Mesothelial cell of epicardium (in vitro differentiated cells): Measurements from ENCODE around the gene FAM25A. TPM values are rescaled to one million over a fixed set of nuclear protein-coding genes. Genes with fewer than 3 reads are reported as not detected.
"Not testable (repeated sequence)": the region's sequence is repeated elsewhere in the genome, so short reads cannot be mapped to it uniquely, and the experiment has no call there.

Source experiments
- DNase-seq, 2 experiments: peaks; one replicate each; pipeline ENCODE4 v3.0.0; 2021; ENCODE audit warnings: low spot score in 2 of 2; ENCODE audit not compliant: unreplicated experiment in 2 of 2
- H3K27ac Mint-ChIP-seq: 2 replicates; pipeline ENCODE4 v1.8.0; 2021; ENCODE audit warnings: mixed read lengths
- H3K27me3 Mint-ChIP-seq: 2 replicates; pipeline ENCODE4 v1.8.0; 2021; ENCODE audit warnings: low read depth, mixed read lengths
- H3K36me3 Mint-ChIP-seq: 2 replicates; pipeline ENCODE4 v1.8.0; 2021; ENCODE audit warnings: mixed read lengths
- H3K4me1 Mint-ChIP-seq: 2 replicates; pipeline ENCODE4 v1.8.0; 2021; ENCODE audit warnings: mixed read lengths
- H3K4me3 Mint-ChIP-seq: 2 replicates; pipeline ENCODE4 v1.8.0; 2021; ENCODE audit warnings: mild to moderate bottlenecking, moderate library complexity, mixed read lengths
- H3K9me3 Mint-ChIP-seq: 2 replicates; pipeline ENCODE4 v1.8.0; 2021; ENCODE audit warnings: mixed read lengths
- CTCF ChIP-seq: fragments of 200-600 bp; sonication (generic); IDR thresholded peaks from one replicate; pipeline ENCODE4 v1.5.0; 2021; ENCODE audit warnings: antibody characterized with exemption; ENCODE audit not compliant: unreplicated experiment
- total RNA-seq: library from RNA; stranded (reverse); gene quantifications from 3 replicates; pipeline ENCODE4 v1.2.1, GENCODE V29; 2021

Gene FAM25A
- total RNA-seq, 1 donor from 2014 or later: not detected

- H3K4me1 Mint-ChIP-seq: no peaks in the 10 kb centered on the region
- H3K4me3 Mint-ChIP-seq: no peak overlapping the region
- H3K27ac Mint-ChIP-seq: no peak overlapping the region
- H3K9me3 Mint-ChIP-seq: no peaks in the 10 kb centered on the region
- no peaks in the 10 kb centered on the region for H3K36me3 Mint-ChIP-seq
- TF ChIP-seq CTCF: no peak
- no peak for DNase-seq
- H3K27me3 Mint-ChIP-seq: peaks cover 6% of the 10 kb centered on the region
Observed at GRCh38 chr10:87038786-87039185, 18.7 kb downstream of the FAM25A start.

- not testable (repeated sequence) for H3K36me3 Mint-ChIP-seq, H3K4me1 Mint-ChIP-seq, H3K27ac Mint-ChIP-seq, H3K4me3 Mint-ChIP-seq, H3K9me3 Mint-ChIP-seq, DNase-seq, H3K27me3 Mint-ChIP-seq
Observed at GRCh38 chr10:87043579-87043978, 23.5 kb downstream of the FAM25A start.

GRCh38 chr10:87045434-87045938, 25.4 kb downstream of the FAM25A start:
- no peak for DNase-seq
- Mint-ChIP-seq H3K4me3 (no peak overlapping the region), H3K27ac (no peak overlapping the region), H3K4me1 (no peaks in the 10 kb centered on the region), H3K9me3 (no peaks in the 10 kb centered on the region), H3K36me3 (peaks cover 13% of the 10 kb centered on the region), H3K27me3 (no peaks in the 10 kb centered on the region)
- TF ChIP-seq CTCF: no peak

GRCh38 chr10:87053111-87053510, 33.0 kb downstream of the FAM25A start:
- Mint-ChIP-seq H3K9me3 (no peaks in the 10 kb centered on the region), H3K36me3 (peaks cover 24% of the 10 kb centered on the region), H3K27ac (no peak overlapping the region), H3K27me3 (no peaks in the 10 kb centered on the region), H3K4me1 (peaks cover 4% of the 10 kb centered on the region), H3K4me3 (no peak overlapping the region)
- TF ChIP-seq CTCF: no peak
- DNase-seq: no peak

- no peak for DNase-seq
- Mint-ChIP-seq H3K9me3 (no peaks in the 10 kb centered on the region), H3K36me3 (peaks cover 26% of the 10 kb centered on the region), H3K4me1 (peaks cover 4% of the 10 kb centered on the region), H3K4me3 (no peak overlapping the region), H3K27ac (no peak overlapping the region), H3K27me3 (no peaks in the 10 kb centered on the region)
- no peak for TF ChIP-seq CTCF
Observed at GRCh38 chr10:87053577-87054181, 33.6 kb downstream of the FAM25A start.

- no peaks in the 10 kb centered on the region for H3K9me3 Mint-ChIP-seq
- H3K27me3 Mint-ChIP-seq: no peaks in the 10 kb centered on the region
- no peak for TF ChIP-seq CTCF
- peaks cover 31% of the 10 kb centered on the region for H3K36me3 Mint-ChIP-seq
- no peak for DNase-seq
- no peak overlapping the region for H3K4me3 Mint-ChIP-seq
- peaks cover 4% of the 10 kb centered on the region for H3K4me1 Mint-ChIP-seq
- H3K27ac Mint-ChIP-seq: no peak overlapping the region
Observed at GRCh38 chr10:87054373-87055295, 34.5 kb downstream of the FAM25A start.
